Duodenal mucosa (tissue), 2 donors: ENCODE measurements around the gene CD81.

Source experiments
- H3K27ac ChIP-seq: one replicate; pipeline ENCODE4 v1.7.0; 2013; ENCODE audit warnings: low read depth, low read length
- H3K27me3 ChIP-seq, 2 donors: one replicate each; pipeline ENCODE4 v1.7.0; 2013; ENCODE audit warnings: low read length in 2 of 2, control low read depth in 1 of 2; ENCODE audit not compliant: insufficient read depth in 2 of 2, control insufficient read depth in 1 of 2
- H3K36me3 ChIP-seq, 2 donors: one replicate each; pipeline ENCODE4 v1.7.0; 2013; ENCODE audit warnings: low read length in 2 of 2, control low read depth in 1 of 2; ENCODE audit not compliant: insufficient read depth in 2 of 2, control insufficient read depth in 1 of 2
- H3K4me1 ChIP-seq, 2 donors: one replicate each; pipeline ENCODE4 v1.7.0; 2013; ENCODE audit warnings: low read length in 2 of 2, control low read depth in 1 of 2; ENCODE audit not compliant: insufficient read depth in 2 of 2, control insufficient read depth in 1 of 2
- H3K4me3 ChIP-seq, 2 donors: one replicate each; pipeline ENCODE4 v1.7.0; 2013; ENCODE audit warnings: low read length in 2 of 2, low read depth in 1 of 2
- H3K9ac ChIP-seq, 2 donors: one replicate each; pipeline ENCODE4 v1.7.0; 2013; ENCODE audit warnings: low read length in 2 of 2, low read depth in 1 of 2
- H3K9me3 ChIP-seq, 2 donors: one replicate each; pipeline ENCODE4 v1.7.0; 2013; ENCODE audit warnings: low read length in 2 of 2, control low read depth in 1 of 2; ENCODE audit not compliant: control insufficient read depth in 1 of 2

The CD81 gene

DNA sequence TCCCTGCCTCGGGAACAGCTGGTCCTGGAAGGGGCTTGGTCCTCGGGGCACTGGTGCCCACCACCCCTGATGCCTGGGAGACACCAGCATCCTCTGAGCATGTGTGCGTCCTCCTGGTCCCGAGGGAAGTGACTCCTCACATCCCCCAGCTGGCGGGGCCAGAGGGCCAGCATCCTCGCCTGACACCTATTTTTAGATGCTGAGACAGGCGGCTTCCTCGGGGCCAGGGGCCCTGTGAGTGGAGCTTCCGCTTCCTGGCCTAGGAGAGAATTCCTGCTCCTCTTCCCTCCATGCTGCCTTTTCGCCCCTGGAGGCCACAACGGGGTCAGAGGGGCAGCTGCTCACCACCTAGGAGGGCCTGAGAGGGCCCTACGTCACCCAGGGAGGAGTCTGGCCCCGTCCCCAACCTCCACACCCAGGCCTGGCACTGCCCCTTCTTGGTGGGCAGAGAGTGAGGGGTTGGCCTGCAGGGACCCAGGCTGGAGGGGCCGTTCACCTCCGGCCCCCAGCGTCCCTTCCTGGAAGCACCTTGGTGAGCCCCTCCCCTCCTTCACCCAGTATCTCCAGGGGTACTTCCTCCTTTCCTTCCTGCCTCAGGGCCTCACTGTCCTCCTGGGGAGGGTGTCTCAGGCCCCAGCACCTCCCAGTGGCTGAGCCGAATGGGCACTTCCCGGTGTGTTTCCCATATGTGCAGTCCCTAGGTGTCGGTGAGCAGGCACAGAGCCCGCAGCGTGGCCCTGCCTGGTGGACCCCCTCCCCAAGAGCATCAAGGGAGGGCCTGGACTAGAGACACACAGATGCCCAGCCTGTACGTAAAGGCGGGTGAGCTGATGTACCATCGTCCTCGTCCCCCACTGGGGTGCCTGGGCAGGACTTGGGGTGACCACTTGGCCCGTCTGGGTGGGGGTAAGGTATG is 6.1 kb downstream of the CD81 start:
- Histone ChIP-seq H3K4me1 (peaks cover 80 to 90% of the 10 kb centered on the region in 2 donors), H3K4me3 (peak overlapping the region in 1 of 2 donors; percentile 5), H3K36me3 (no peaks in the 10 kb centered on the region), H3K9me3 (no peaks in the 10 kb centered on the region), H3K27ac (peak overlapping the region; percentile 75), H3K9ac (peak overlapping the region; percentile 18 to 51), H3K27me3 (no peaks in the 10 kb centered on the region)

DNA sequence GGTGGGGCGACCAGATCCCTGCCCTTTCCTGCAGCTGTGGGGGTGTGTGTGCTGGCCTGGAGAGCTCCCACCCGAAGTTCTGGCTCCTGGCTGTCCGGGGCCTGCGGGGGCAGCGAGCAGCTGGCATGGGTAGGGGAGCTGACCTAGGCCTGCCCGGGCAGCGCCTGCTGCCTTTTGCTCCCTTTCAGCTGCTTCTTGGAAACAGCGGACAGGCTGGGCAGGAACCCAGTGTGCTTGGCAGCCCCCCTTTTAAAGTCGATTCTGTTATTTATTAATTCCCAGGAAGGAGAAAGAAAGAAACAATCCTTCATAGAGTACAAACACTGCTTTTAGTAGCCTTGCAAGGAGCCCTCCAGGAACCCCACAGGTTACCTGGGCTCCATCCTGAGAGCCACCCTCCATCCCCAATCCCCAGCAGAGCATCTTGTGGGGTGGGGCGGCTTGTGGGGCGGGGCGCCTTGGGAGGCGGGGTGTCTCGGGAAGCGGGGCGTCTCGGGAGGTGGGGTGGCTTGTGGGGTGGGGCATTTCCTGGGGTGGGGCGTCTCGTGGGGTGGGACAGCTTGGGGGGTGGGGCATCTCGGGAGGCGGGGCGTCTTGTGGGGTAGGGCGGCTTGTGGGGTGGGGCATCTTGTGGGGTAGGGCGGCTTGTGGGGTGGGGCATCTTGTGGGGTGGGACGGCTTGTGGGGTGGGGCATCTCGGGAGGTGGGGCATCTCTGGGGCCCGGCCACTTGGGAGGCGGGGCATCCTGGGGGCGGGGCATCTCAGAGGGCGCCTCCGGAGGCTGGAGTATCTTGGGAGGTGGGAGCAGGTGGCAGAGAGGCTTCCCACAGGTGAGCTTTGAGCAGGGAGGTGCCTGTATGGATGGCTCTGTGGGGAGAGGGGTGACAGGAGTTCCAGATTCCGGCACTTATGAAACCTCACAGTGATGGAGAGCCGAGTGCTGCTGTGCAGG is 7.0 kb downstream of the CD81 start:
- H3K9me3 ChIP-seq = no peaks in the 10 kb centered on the region
- H3K27me3 ChIP-seq = no peaks in the 10 kb centered on the region
- no peaks in the 10 kb centered on the region for H3K36me3 ChIP-seq
- peak overlapping the region; percentile 75 for H3K27ac ChIP-seq
- H3K4me1 ChIP-seq = peaks cover 78 to 91% of the 10 kb centered on the region in 2 donors
- peak overlapping the region in 1 of 2 donors; percentile 5 for H3K4me3 ChIP-seq
- peak overlapping the region in 1 of 2 donors; percentile 18 for H3K9ac ChIP-seq

DNA sequence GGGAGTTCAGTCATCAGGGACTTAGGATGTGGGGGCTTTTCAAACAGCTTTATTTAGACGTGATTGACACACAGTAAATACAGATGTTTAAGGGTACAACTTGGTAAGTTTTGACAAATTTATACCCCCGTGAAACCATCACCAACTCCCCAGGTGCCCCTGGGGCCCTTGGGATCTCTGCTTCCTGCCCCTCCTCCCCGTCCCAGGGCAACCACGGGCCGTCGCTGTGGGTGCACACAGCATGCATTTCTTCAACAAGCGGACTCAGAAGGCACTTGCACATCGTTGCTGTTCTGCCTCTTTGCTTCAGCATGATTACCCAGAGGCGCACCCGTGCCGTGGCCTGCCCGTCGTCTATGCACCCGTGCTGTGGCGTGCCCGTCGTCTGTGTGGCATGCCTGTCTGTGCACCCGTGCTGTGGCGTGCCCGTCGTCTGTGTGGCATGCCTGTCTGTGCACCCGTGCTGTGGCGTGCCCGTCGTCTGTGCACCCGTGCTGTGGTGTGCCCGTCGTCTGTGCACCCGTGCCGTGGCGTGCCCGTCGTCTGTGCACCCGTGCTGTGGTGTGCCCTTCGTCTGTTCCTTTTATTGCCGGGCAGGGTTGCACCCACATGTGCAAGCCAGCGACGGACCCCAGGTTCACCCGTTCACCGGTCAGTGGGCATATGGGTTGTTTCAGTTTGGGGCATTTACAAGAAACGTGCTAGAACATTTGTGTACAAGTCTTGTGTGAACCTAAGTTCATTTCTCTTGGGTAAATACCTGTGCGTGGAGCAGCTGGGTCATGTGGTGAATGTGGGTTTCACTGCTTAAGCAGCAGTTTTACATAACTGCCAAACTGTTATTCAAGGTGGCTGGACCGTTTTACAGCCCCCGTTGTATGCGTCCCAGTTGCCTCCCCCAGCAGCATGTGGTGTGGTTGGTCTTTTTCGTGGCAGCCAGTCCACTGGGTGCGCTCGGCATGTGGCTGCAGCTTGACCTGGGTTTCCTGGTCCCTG is 8.3 kb downstream of the CD81 start:
- no peak overlapping the region for H3K27ac ChIP-seq
- H3K4me3 ChIP-seq = peak overlapping the region in 1 of 2 donors; percentile 5
- H3K9ac ChIP-seq = no peak overlapping the region

DNA sequence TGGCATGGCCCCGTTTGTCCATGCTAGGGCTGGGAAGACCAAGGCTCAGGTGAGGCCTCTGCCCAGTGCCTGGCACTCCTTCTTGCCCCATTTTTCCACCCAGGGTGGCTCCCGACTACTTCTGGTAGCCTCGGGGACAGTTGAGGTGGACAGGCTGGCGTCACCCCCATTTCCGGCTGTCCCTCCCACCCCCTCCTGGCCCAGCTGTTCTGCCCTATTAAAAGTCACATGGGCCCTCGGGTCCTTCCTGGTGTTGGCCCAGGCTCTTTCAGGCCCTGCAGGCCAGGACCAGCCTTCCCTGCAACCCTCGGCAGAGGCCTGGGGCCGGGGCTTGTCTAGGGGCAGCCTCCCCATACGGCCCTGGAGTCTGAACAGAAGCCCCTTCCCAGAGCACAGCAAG is 9.5 kb downstream of the CD81 start:
- Histone ChIP-seq H3K9ac (peak overlapping the region in 1 of 2 donors; percentile 18), H3K36me3 (peaks cover 3 to 5% of the 10 kb centered on the region in 2 donors), H3K27ac (peak overlapping the region; percentile 58)

More for the DNA sequence above, 8.3 kb downstream of the CD81 start:
- Histone ChIP-seq H3K9me3 (no peaks in the 10 kb centered on the region), H3K4me1 (peaks cover 80 to 92% of the 10 kb centered on the region in 2 donors), H3K27me3 (no peaks in the 10 kb centered on the region), H3K36me3 (peaks cover 3 to 4% of the 10 kb centered on the region in 2 donors)

DNA sequence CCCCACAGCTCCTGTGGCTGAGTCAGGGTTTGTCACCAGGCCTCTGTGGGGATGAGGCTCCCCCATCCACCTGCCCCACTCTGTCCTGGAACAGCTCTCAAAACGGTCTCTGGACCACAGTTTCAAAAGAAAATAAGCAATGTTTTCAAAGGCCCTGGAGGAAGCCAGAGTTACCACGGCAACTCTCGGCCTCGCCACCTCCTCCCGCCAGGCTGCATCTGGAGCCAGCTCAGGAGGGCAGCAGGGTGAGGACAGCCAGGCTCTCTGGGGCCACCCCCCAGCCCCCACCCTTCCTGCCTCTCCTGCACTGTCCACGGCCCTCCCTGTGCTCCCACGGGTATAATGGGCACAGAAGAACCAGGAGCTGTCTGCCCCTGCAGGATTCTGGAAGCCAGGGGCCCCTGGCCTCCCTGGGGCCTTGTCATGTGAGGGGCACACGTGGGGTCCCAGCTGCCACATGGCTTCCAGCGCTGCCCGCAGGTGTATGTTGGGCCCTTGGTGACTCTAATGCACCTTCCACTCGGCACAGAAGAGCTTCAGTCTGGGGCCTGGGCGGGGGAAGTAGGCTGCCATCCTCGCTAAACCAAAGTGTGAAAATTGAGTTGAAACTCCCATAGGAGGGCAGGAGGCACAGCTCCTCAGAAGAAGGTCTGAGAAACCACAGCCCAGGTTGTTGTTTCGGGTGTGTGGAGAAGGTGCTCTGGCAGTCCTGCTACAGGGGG is 10.3 kb downstream of the CD81 start:
- peak overlapping the region; percentile 58 for H3K27ac ChIP-seq
- H3K27me3 ChIP-seq = no peaks in the 10 kb centered on the region
- peaks cover 63 to 73% of the 10 kb centered on the region in 2 donors for H3K4me1 ChIP-seq
- H3K4me3 ChIP-seq = peak overlapping the region in 1 of 2 donors; percentile 28
- no peaks in the 10 kb centered on the region for H3K9me3 ChIP-seq
- H3K9ac ChIP-seq = peak overlapping the region in 1 of 2 donors; percentile 18
- H3K36me3 ChIP-seq = peaks cover 3 to 5% of the 10 kb centered on the region in 2 donors

More for the DNA sequence above, 9.5 kb downstream of the CD81 start:
- Histone ChIP-seq H3K4me1 (peaks cover 71 to 81% of the 10 kb centered on the region in 2 donors), H3K27me3 (no peaks in the 10 kb centered on the region), H3K9me3 (no peaks in the 10 kb centered on the region), H3K4me3 (no peak overlapping the region)

DNA sequence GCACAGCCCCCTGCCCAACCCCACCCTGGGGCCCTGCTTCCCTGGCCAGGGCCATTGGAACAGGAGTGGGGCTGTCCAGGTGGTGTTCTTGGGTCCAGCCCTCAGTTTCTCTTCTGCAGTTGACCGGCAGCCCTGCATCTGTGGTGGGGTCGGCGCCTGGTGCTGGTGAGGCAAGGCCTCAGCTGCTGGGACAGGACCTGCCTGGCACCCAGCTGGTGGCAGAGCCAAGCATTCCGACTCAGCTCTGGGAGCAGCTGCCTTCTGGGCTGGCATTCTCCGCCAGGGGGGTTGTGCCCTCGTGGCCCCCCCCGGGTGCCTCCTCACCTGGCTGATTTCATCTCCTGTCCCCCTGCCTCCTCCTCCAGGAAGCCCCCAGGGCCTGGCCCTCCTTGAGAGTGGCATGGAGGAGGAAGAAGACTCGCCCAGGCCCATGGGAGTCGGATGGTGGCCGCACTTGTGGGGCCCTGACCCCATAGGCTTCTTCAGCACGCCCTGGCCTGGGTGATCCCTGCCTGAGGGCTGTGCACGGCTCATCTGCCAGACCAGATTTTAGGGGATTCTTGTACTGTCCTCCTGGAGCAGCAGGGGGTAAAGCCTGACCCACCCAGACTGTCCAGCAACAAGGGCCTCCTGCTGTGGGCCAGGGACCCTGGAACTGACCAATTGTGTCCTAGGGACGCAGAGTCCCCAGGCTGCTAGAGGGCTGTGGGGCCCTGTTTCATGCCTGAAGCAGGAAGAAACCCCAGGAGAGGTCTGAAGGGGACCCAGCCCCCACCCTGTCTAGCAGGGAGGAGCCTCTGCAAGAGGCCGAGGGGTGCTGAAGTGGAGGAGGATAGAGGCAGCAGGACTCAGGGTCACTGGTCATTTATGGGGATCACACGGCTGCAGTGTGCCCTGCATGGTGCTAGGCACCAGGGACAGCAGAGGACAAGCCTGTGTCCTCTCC is 11.6 kb downstream of the CD81 start:
- Histone ChIP-seq H3K9me3 (no peaks in the 10 kb centered on the region), H3K4me3 (no peak overlapping the region), H3K27ac (no peak overlapping the region), H3K9ac (peak overlapping the region in 1 of 2 donors; percentile 6), H3K27me3 (no peaks in the 10 kb centered on the region), H3K4me1 (peaks cover 50 to 60% of the 10 kb centered on the region in 2 donors), H3K36me3 (peaks cover 3 to 5% of the 10 kb centered on the region in 2 donors)

DNA sequence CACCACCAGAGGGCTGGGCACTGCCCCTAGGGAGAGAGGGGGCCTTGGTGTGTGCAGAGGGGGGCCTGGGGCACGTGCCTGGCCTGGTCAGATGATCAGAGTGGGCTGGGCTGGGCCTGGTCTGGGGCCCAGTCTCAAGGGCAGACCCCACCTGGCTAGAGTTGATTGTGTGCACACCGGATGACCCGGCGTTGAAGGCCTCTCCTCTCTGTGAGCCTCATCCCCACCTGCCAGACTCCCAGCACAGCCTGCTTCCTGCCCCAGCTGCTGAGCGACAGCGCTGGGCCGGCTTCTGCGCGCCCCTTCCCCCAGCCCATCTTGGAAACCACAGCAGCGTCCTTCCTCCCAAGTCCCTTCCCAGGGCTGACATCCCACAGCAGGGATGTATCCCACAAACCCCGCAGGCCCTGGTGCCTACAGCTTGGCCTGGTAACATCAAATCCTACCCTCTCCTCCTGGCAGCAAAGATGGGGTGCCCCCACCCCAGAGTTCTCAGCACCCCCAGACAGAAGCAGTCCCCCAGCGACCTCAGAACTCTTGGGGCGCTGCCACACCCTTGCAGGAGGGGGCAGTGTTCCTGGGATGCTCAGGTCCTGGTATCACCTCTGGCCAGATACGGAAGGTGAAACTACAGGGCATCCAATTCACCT is 12.4 kb downstream of the CD81 start:
- H3K36me3 ChIP-seq = peaks cover 3 to 7% of the 10 kb centered on the region in 2 donors
- H3K4me3 ChIP-seq = no peak overlapping the region
- peaks cover 48 to 57% of the 10 kb centered on the region in 2 donors for H3K4me1 ChIP-seq
- H3K9me3 ChIP-seq = no peaks in the 10 kb centered on the region
- no peak overlapping the region for H3K27ac ChIP-seq
- no peak overlapping the region for H3K9ac ChIP-seq
- no peaks in the 10 kb centered on the region for H3K27me3 ChIP-seq
